HG02588 (cell line): ENCODE measurements around the gene ZNF560.
A peak's percentile ranks its signal among the peaks of the same experiment; 100 is the strongest.

Experiments used
- ATAC-seq: cut with Tn5 transposase; IDR thresholded peaks from one replicate; pipeline ENCODE4 v1.9.1; 2021; ENCODE audit warnings: mild to moderate bottlenecking, moderate library complexity; ENCODE audit not compliant: unreplicated experiment

The ZNF560 gene

GRCh38 chr19:9436358-9436757 lies 62.1 kb downstream of the ZNF560 start:
- no peak for ATAC-seq

GRCh38 chr19:9435279-9436268 lies 62.8 kb downstream of the ZNF560 start, which contains the start of gene ZNF266:
ZNF266 (minus strand) TSS chr19:9435573; CDS start chr19:9420089, 15,484 bp downstream.
- ATAC-seq: peak; percentile 80

- no peak for ATAC-seq
These were observed 66.9 kb downstream of the ZNF560 start for GRCh38 chr19:9431475-9431874.

GRCh38 chr19:9430444-9430843 lies 68.0 kb downstream of the ZNF560 start:
- no peak for ATAC-seq

GRCh38 chr19:9427941-9428340 lies 70.5 kb downstream of the ZNF560 start:
- no peak for ATAC-seq
